Memory B cell (primary cell): ENCODE results near the gene PGAP3.
"Not testable (repeated sequence)": the region's sequence is repeated elsewhere in the genome, so short reads cannot be mapped to it uniquely, and the experiment has no call there.

Experiments
- ATAC-seq: fragments of 150-1000 bp; cut with Tn5 transposase; 2 replicates; pipeline ENCODE4 v1.10.0; 2021; ENCODE audit warnings: low read depth, mild to moderate bottlenecking, moderate library complexity
- DNase-seq, 2 donors: peaks; one replicate each; pipeline ENCODE4 v3.0.0; 2022; ENCODE audit warnings: low spot score in 2 of 2
- H3K27ac Mint-ChIP-seq: one replicate; pipeline ENCODE4 v1.8.0; 2022; ENCODE audit warnings: mild to moderate bottlenecking, moderate library complexity, mixed read lengths
- H3K27me3 Mint-ChIP-seq: one replicate; pipeline ENCODE4 v1.8.0; 2022; ENCODE audit warnings: mixed read lengths
- H3K36me3 Mint-ChIP-seq: one replicate; pipeline ENCODE4 v1.8.0; 2022; ENCODE audit warnings: mild to moderate bottlenecking, mixed read lengths
- H3K4me1 Mint-ChIP-seq: one replicate; pipeline ENCODE4 v1.8.0; 2022; ENCODE audit warnings: mixed read lengths
- H3K4me3 Mint-ChIP-seq: one replicate; pipeline ENCODE4 v1.8.0; 2022; ENCODE audit warnings: mild to moderate bottlenecking, moderate library complexity, mixed read lengths
- H3K9me3 Mint-ChIP-seq: one replicate; pipeline ENCODE4 v1.8.0; 2022; ENCODE audit warnings: mixed read lengths

PGAP3 gene

GRCh38 chr17:39722104-39722503, 34.2 kb upstream of the PGAP3 start:
- DNase-seq = no peak
- Mint-ChIP-seq H3K4me1 (peaks cover 4% of the 10 kb centered on the region), H3K4me3 (no peak overlapping the region), H3K27me3 (no peaks in the 10 kb centered on the region), H3K9me3 (no peaks in the 10 kb centered on the region), H3K36me3 (peaks cover 12% of the 10 kb centered on the region), H3K27ac (no peak overlapping the region)
- no peak for ATAC-seq

DNA sequence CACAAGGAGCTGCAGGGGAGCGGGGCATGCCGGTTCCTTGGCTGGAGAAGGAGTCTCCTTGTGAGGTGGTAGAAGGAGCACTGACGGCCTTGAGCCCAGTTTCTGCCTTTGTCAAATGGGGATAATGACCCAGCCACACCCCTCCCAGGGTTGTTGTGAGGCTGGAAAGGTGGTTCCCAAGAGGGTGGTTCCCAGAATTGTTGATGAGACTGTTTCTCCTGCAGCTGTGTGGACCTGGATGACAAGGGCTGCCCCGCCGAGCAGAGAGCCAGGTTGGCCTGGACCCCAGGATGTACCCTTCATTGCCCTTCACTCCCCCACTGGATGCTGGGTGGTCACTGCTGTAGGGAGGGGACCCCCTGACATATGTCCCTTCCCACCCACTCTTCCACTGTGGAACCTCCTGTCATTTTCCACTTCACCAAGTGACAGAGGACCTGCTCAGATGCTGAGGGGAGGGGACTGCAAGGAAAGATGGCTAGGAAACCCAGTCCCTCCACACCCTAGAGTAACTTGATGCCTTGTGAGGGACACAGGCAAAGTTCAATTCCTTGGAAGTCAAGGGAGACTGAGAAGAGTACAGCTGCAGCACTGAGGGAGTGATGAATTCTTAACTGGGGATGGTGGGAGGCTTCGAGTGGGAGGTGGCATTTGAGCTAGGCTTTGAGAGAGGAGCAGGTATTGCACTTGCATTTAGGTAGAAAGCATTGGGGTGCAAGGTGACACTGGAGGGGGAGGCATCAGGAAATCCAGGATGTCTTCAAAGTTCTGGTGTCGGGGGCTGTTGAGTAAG, 31.9 kb upstream of the PGAP3 start:
- no peak overlapping the region for H3K4me3 Mint-ChIP-seq
- no peaks in the 10 kb centered on the region for H3K27me3 Mint-ChIP-seq
- H3K36me3 Mint-ChIP-seq = peaks cover 5% of the 10 kb centered on the region
- no peak overlapping the region for H3K27ac Mint-ChIP-seq
- H3K4me1 Mint-ChIP-seq = no peaks in the 10 kb centered on the region
- DNase-seq (no peak), ATAC-seq (no peak)
- H3K9me3 Mint-ChIP-seq = no peaks in the 10 kb centered on the region

GRCh38 chr17:39717660-39718059, 29.8 kb upstream of the PGAP3 start:
- Mint-ChIP-seq H3K4me1 (no peaks in the 10 kb centered on the region), H3K9me3 (no peaks in the 10 kb centered on the region), H3K27me3 (peaks cover 2% of the 10 kb centered on the region), H3K36me3 (peaks cover 2% of the 10 kb centered on the region), H3K27ac (no peak overlapping the region), H3K4me3 (no peak overlapping the region)
- DNase-seq (no peak), ATAC-seq (no peak)

- Mint-ChIP-seq H3K4me3 (no peak overlapping the region), H3K4me1 (no peaks in the 10 kb centered on the region), H3K27me3 (peaks cover 2% of the 10 kb centered on the region), H3K36me3 (peaks cover 2% of the 10 kb centered on the region), H3K27ac (no peak overlapping the region), H3K9me3 (no peaks in the 10 kb centered on the region)
- DNase-seq = no peak
- ATAC-seq = no peak
Measured at GRCh38 chr17:39716879-39717536, 29.2 kb upstream of the PGAP3 start.

- no peak for DNase-seq
- Mint-ChIP-seq H3K27ac (no peak overlapping the region), H3K4me3 (no peak overlapping the region), H3K36me3 (peaks cover 2% of the 10 kb centered on the region), H3K9me3 (no peaks in the 10 kb centered on the region), H3K27me3 (peaks cover 2% of the 10 kb centered on the region), H3K4me1 (no peaks in the 10 kb centered on the region)
- no peak for ATAC-seq
Measured at GRCh38 chr17:39716073-39716818, 28.4 kb upstream of the PGAP3 start.

DNA sequence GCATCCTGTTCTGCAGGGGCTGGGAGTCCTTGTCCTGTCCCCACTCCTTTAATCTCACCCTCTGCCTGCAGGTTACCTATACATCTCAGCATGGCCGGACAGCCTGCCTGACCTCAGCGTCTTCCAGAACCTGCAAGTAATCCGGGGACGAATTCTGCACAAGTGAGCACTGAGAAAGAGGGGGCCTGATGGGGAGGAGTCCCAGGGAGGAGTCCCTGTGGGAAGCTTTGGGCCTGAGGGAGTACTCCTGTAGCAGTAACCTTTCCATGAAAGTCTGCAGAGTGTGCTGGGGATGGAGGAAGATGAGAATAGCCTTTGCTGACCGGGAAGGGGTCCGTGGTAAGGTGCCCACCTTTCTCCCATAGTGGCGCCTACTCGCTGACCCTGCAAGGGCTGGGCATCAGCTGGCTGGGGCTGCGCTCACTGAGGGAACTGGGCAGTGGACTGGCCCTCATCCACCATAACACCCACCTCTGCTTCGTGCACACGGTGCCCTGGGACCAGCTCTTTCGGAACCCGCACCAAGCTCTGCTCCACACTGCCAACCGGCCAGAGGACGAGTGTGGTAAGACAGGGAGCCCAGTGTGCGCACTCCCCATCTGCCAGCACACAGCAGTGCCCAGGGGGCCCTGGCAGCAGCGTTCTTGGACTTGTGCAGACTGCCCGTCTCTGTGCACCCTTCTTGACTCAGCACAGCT, 27.7 kb upstream of the PGAP3 start:
- no peaks in the 10 kb centered on the region for H3K9me3 Mint-ChIP-seq
- ATAC-seq = no peak
- H3K27ac Mint-ChIP-seq = no peak overlapping the region
- H3K27me3 Mint-ChIP-seq = peaks cover 2% of the 10 kb centered on the region
- H3K36me3 Mint-ChIP-seq = peaks cover 2% of the 10 kb centered on the region
- no peak for DNase-seq
- H3K4me3 Mint-ChIP-seq = no peak overlapping the region
- H3K4me1 Mint-ChIP-seq = no peaks in the 10 kb centered on the region

DNA sequence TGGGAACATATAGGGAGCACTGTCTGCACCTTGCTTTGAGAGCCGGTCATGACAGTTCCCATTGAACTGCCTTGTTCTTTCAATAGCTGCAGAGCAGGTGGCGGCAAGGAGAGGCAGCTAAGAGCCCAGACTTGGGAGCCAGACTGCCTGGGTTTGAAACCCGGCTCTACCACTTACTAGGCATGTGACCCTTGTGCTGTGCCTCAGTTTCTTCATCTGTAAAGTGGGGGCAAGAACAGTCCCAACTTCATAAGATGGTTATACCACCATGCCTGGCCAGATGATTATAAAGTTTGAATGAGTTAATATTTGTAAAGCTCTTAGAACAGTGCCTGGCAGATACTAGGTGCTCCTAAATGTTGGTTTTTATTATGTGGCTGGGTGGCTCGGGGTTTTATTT, 26.4 kb upstream of the PGAP3 start:
- peaks cover 5% of the 10 kb centered on the region for H3K4me1 Mint-ChIP-seq
- no peak overlapping the region for H3K27ac Mint-ChIP-seq
- H3K4me3 Mint-ChIP-seq = no peak overlapping the region
- no peak for ATAC-seq
- H3K36me3 Mint-ChIP-seq = peaks cover 2% of the 10 kb centered on the region
- no peak for DNase-seq
- H3K9me3 Mint-ChIP-seq = no peaks in the 10 kb centered on the region
- peaks cover 2% of the 10 kb centered on the region for H3K27me3 Mint-ChIP-seq

GRCh38 chr17:39711851-39712250, 24.0 kb upstream of the PGAP3 start:
- no peak overlapping the region for H3K27ac Mint-ChIP-seq
- H3K9me3 Mint-ChIP-seq = no peaks in the 10 kb centered on the region
- ATAC-seq = no peak
- peaks cover 9% of the 10 kb centered on the region for H3K4me1 Mint-ChIP-seq
- peaks cover 2% of the 10 kb centered on the region for H3K27me3 Mint-ChIP-seq
- H3K4me3 Mint-ChIP-seq = no peak overlapping the region
- DNase-seq = no peak
- H3K36me3 Mint-ChIP-seq = peaks cover 2% of the 10 kb centered on the region

- not testable (repeated sequence) for H3K27ac Mint-ChIP-seq, H3K27me3 Mint-ChIP-seq, H3K9me3 Mint-ChIP-seq, H3K4me1 Mint-ChIP-seq, ATAC-seq, DNase-seq, H3K36me3 Mint-ChIP-seq, H3K4me3 Mint-ChIP-seq
Measured at GRCh38 chr17:39711071-39711470, 23.2 kb upstream of the PGAP3 start.

DNA sequence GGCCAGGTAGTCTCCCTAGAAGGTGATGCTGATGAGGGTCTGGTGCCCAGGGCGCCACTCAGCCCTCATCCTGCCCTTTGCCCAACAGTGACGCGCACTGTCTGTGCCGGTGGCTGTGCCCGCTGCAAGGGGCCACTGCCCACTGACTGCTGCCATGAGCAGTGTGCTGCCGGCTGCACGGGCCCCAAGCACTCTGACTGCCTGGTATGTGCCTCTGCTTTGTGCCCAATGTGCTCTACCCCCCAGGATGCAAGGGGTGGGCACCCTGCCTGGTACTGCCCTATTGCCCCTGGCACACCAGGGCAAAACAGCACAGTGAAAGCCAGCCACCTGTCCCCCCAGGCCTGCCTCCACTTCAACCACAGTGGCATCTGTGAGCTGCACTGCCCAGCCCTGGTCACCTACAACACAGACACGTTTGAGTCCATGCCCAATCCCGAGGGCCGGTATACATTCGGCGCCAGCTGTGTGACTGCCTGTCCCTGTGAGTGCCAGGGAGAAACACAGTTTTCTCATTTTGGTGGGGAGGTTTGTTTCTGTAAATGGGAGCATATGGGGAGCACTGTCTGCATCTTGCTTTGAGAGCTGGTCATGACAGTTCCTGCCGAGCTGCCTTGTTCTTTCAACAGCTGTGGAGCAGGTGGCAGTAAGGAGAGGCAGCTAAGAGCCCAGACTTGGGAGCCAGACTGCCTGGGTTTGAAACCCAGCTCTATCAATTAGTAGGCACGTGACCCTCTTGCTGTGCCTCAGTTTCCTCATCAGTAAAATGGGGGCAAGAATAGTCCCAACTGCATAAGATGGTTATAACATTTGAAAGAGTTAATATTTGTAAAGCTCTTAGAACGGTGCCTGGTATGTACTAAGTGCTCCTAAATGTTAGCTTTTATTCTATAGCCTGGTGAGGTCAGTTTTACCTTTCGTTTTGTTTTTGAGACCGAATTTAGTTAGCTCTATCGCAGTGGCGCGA, 22.4 kb upstream of the PGAP3 start:
- Mint-ChIP-seq H3K27ac (no peak overlapping the region), H3K9me3 (no peaks in the 10 kb centered on the region), H3K4me3 (no peak overlapping the region), H3K36me3 (peaks cover under 1% of the 10 kb centered on the region), H3K27me3 (peaks cover 2% of the 10 kb centered on the region), H3K4me1 (peaks cover 9% of the 10 kb centered on the region)
- ATAC-seq (no peak), DNase-seq (no peak)

- Mint-ChIP-seq H3K27ac (no peak overlapping the region), H3K4me3 (no peak overlapping the region), H3K36me3 (no peaks in the 10 kb centered on the region), H3K27me3 (peaks cover 2% of the 10 kb centered on the region), H3K4me1 (peaks cover 9% of the 10 kb centered on the region), H3K9me3 (no peaks in the 10 kb centered on the region)
- ATAC-seq = no peak
- no peak for DNase-seq
Measured at GRCh38 chr17:39709319-39709997, 21.6 kb upstream of the PGAP3 start.

- Mint-ChIP-seq H3K9me3 (no peaks in the 10 kb centered on the region), H3K27me3 (no peaks in the 10 kb centered on the region), H3K36me3 (no peaks in the 10 kb centered on the region), H3K27ac (no peak overlapping the region), H3K4me1 (peaks cover 14% of the 10 kb centered on the region), H3K4me3 (no peak overlapping the region)
- no peak for DNase-seq
- no peak for ATAC-seq
Measured at GRCh38 chr17:39706921-39707337, 19.1 kb upstream of the PGAP3 start.

GRCh38 chr17:39706383-39706782, 18.5 kb upstream of the PGAP3 start:
- no peak for DNase-seq
- peaks cover 14% of the 10 kb centered on the region for H3K4me1 Mint-ChIP-seq
- no peak overlapping the region for H3K4me3 Mint-ChIP-seq
- no peaks in the 10 kb centered on the region for H3K9me3 Mint-ChIP-seq
- no peak overlapping the region for H3K27ac Mint-ChIP-seq
- H3K27me3 Mint-ChIP-seq = peaks cover 4% of the 10 kb centered on the region
- no peak for ATAC-seq
- no peaks in the 10 kb centered on the region for H3K36me3 Mint-ChIP-seq
